Epidermal melanocyte (primary cell): ENCODE data around the gene PLEKHA7.
"Not testable (repeated sequence)": the region's sequence is repeated elsewhere in the genome, so short reads cannot be mapped to it uniquely, and the experiment has no call there.

Experiments
- DNase-seq: peaks from one replicate; pipeline ENCODE4 v3.0.0; 2011; ENCODE audit warnings: low spot score; ENCODE audit not compliant: insufficient read length

Gene PLEKHA7

DNA sequence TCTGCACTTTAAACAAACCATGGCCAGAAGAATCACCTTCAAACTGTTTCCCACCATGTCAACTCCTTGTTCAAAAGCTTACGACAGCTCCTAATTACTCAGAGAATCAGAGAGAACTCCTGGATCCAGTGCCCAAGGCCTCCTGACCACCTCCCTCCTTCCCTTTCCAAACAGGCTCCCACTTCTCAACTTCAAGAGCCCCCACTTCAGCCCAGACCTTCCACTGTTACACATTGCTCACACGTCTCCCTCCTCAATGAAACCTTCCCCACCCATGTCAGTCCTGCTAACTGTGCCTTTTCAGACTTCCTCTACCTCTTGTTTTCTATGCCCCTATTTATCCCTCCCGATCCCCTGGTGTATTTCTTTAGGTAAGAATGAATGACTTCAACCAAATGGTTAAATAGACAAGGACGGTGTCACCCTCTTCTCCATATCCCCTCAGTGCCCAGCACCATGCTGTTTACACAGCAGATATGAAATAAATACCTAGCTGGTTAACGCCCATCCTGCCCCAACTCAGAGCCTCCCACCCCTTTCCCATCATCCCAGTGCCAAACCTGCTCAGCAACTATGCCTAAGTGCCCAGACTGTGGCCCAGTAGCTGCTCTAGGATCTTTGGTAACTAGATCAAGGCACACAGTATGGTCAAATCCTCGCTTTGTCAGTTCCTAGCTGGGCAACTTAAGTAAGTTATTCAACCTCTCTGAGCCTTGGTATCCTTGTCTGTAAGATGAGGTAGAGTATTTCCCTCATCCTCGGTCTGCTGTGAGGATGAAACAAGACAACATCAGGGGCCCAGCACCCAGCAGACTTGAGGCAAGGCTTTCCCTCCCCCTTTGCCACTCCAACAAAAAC lies 36.8 kb downstream of the PLEKHA7 start:
- no peak for DNase-seq

- no peak for DNase-seq
These were observed 37.8 kb downstream of the PLEKHA7 start for GRCh38 chr11:16976379-16976778.

DNA sequence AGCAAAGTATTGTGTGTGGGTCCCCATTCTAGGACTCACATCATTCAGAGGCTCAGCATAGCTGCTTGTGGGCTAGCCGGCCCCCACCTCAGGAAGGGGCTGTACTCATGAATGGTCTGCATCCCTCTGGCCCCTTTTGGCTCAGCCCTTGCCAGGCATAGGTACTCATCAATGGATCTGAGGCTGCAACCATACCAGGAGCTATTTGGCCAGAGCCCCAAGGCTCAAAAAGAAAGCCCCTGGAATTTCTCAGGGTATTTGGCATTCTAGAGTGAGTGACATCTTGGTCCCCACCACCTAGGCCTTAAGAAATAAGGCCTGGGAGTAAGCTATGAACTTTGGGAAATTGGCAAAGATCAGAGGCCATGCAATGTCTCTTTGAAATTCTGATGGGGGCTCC lies 38.3 kb downstream of the PLEKHA7 start:
- no peak for DNase-seq

DNA sequence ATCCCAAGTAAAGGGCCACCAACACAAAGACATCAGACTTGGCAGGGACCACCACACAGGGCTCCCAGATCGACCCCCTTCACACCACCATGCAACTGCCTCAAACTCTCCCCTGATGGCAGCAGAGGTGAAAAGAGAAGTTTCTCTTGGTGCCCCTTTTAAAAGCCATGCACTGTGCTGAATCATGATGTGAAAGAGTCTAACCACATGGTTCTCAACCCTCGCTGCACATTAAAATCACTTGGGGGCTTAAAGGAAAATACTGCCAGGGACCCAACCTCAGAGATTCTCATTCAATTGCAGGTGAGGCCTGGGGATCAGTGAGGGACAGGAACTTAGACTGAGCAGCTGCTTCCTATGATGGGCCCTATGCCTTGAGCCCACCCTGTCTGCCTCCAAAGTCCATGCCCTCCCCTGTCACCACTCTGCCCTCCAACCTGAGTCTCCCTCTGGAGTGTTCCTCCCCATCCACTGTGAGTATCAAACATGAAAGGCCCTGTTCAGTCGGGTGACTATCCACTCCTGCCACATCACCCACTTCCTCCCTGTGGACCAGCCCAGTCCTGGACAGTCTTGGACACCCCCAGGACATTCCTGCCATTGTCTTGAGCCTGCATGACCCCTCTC lies 40.8 kb downstream of the PLEKHA7 start:
- no peak for DNase-seq

- no peak for DNase-seq
These were observed 44.9 kb downstream of the PLEKHA7 start for GRCh38 chr11:16969010-16969999.

DNA sequence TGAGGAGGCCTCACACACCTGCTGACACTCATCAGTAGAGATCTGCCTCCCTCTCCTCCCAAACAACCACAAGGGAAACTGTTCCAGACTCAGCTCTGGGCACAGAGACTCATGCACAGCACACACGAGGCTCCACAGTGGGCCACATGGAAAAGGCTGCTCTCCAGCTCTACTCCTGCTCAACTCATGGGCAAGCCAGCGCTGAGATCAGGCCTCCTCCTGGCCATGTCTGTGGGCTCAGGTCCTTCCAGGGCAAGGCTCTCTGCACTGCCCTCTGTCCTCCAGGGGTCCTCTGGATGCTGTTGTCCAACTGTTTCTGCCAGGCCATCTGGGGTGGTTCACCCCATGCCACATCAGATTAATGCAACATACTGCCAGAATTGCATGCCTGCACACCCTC lies 46.0 kb downstream of the PLEKHA7 start:
- DNase-seq: no peak

GRCh38 chr11:16966930-16967671 lies 47.1 kb downstream of the PLEKHA7 start:
- no peak for DNase-seq

DNA sequence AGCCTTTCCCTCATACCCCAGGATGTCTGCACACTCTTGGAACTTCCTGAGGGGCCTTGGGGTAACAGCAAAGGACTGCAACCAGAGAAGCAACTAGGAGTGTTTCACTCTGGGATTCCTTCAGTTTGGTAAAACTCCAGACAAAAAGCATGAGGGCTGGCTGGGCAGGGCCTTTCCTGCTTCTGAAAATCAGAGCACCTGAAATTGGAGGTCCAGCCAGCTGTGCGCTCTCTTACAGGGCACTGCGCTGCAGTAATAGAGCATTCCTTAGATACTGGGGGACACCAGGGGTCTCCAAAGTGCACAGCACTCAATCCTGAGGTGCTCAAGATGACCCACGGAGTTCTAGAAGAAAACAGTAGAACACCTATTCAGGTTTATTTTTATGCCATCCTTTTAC lies 49.7 kb downstream of the PLEKHA7 start:
- DNase-seq: no peak

DNA sequence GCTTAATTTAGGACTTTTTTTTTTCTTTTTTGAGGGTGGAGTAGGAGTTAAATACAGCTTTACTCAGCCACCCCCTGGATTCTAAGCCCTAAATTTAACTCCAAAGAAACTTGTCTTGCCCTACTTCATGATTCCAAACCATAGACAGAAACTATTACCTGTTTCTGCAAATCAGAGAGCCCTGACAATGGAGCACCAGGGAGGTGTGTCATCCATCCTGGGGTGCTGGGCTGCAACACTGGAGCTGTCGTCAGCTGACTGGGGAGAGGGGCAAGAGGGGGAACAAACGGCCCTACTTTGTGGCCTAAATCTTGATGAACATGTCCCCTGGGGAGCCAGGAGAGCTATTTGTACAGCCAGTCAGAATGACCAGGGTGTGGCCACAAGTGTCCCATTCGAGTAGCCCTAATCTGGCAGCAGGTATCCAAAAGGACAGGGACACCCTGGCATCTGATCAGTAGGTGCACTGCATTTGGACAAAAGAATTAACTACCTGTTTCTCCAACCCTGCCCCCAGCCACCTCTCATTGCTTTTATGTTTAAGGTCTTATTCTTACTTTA lies 50.8 kb downstream of the PLEKHA7 start:
- DNase-seq: no peak

DNA sequence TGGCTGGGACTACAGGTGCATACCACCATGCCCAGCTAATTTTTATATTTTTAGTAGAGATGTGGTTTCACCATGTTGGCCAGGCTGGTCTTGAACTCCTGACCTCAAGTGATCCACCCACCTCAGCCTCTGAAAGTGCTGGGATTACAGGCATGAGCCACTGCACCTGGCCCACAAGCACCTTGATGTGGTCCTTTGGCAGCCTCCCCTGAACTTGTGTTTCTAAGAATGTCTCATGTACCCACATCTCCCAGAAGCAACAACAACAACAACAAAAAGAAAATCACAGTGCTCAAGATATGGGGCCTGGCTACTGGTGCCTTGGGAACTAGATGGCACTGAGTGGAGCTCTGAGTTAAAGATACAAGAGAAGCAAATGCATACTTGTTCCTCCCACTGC lies 51.6 kb downstream of the PLEKHA7 start:
- DNase-seq: not testable (repeated sequence)

- no peak for DNase-seq
These were observed 52.1 kb downstream of the PLEKHA7 start for GRCh38 chr11:16962146-16962545.

DNA sequence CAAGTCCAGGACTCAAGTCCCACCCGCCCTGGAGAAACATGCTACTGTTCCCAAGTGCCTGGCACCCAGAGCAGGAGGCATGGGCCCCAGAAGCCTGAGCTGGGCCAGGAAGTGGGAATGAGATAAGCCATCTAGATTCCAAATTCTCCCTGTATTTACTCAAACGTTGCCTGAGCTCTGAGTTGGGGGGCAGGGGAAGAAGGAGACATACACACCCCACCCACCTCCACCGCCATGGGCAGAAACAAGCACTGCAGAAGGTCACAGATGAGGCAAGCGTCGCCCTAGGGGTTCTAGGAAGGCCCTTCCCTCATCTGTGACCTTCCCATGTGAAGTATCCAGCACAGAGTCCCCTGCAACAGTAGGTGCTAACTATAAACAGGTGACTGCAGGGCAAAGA lies 54.0 kb downstream of the PLEKHA7 start:
- DNase-seq: no peak

GRCh38 chr11:16959602-16960001 lies 54.6 kb downstream of the PLEKHA7 start:
- no peak for DNase-seq

GRCh38 chr11:16958833-16959232 lies 55.4 kb downstream of the PLEKHA7 start:
- DNase-seq: no peak

- DNase-seq: no peak
These were observed 57.6 kb downstream of the PLEKHA7 start for GRCh38 chr11:16956538-16957153.

GRCh38 chr11:16953663-16954062 lies 60.6 kb downstream of the PLEKHA7 start:
- no peak for DNase-seq

DNA sequence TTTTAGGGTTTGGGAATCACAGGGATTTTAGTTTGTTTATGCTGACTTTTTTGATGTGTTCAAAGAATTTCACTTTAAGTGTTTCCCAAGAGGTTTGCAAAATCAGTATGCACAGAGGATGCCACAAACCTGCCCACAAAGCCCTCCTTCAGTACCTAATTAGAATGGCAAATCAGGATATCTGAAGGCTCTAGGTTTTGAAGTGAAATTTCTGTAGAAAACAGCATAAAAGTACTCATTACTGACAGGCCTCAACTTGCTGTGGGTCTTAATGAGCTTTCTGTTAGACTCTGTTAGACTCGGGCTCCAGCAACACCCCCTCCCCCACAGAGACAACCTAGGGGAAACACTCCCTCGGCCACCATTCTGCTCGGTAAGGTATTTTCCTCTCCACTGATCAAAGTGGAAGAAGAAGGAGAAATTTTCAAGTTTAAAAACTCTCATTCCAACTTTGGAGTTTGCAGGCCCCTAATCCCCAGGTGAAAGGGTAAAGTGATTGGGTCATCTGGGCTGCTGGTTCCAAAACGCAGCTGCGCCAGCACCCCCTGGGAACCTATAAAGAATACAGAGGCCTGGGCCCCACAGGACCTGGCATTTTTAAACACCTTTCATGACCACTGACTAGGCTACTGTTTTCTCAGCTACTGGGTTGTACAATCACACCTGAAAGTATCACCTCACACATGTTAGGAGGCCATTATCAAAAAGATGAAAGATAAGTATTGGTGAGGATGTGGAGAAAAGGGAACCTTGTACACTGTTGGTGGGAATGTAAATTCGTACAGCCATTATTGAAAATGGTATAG lies 67.5 kb downstream of the PLEKHA7 start:
- no peak for DNase-seq

GRCh38 chr11:16945671-16946469 lies 68.3 kb downstream of the PLEKHA7 start:
- DNase-seq: no peak

- DNase-seq: no peak
These were observed 71.3 kb downstream of the PLEKHA7 start for GRCh38 chr11:16942911-16943310.
